ENCODE measurements around the gene CALN1. TPM values are rescaled to one million over a fixed set of nuclear protein-coding genes. Genes with fewer than 3 reads are reported as not detected.

Gene CALN1
- total RNA-seq, 1 experiment from 2014 or later: 0.05 TPM

- ChIA-PET POLR2A (no interaction called here), CTCF (no interaction called here)
- BruUV-seq (replicated peaks): no TSS peak
- H3K36me3 ChIP-seq (ENCODE audit: control insufficient read depth, insufficient read depth, low read length): no peaks in the 10 kb centered on the region
- peaks cover 8% of the 10 kb centered on the region; the same call in 1 of the 2 replicates for H3K27me3 ChIP-seq (ENCODE audit: control insufficient read depth, insufficient read depth, low read length)
- in situ Hi-C loops (cut with HindIII; ENCODE audit: low pct_unique_long_range_greater_than_20kb, low sequenced_read_pairs) (no loop called here), intact Hi-C loops (cut with micrococcal nuclease; ENCODE audit: unreplicated experiment) (no loop called here)
- no peaks in the 10 kb centered on the region for H3K4me1 ChIP-seq (ENCODE audit: control insufficient read depth, insufficient read depth, low read length)
- no peak for DNase-seq (ENCODE audit: low read depth, low spot score)
- H3K9me3 ChIP-seq (ENCODE audit: control insufficient read depth, insufficient read depth, low read depth, low read length): no peaks in the 10 kb centered on the region
- ATAC-seq: no peak
- H3K4me3 ChIP-seq (ENCODE audit: low read depth in 2 of 2, low read length in 2 of 2): no peak overlapping the region
- TF ChIP-seq TCF7L2 (IDR thresholded peaks at IDR 0.05; ENCODE audit: low read depth, low read length): no peak
- TF ChIP-seq SIN3A (IDR thresholded peaks at IDR 0.05; ENCODE audit: borderline replicate concordance, insufficient read depth, low read depth, low read length): no peak
- no peak for TF ChIP-seq CTCF (IDR thresholded peaks at IDR 0.05)
- no peak for TF ChIP-seq REST (IDR thresholded peaks at IDR 0.05; ENCODE audit: insufficient read depth in 1 of 2, low read depth in 2 of 2, low read length in 1 of 2)
- no peak for TF ChIP-seq POLR2AphosphoS5 (IDR thresholded peaks at IDR 0.05; ENCODE audit: low read depth, low read length)
- H3K27ac ChIP-seq (ENCODE audit: low read length): no peak overlapping the region
Observed at GRCh38 chr7:72391821-72392377, 20.2 kb downstream of the CALN1 start.

GRCh38 chr7:72386118-72386517 is 26.0 kb downstream of the CALN1 start:
- Histone ChIP-seq H3K27ac (ENCODE audit: low read length) (no peak overlapping the region), H3K36me3 (ENCODE audit: control insufficient read depth, insufficient read depth, low read length) (no peaks in the 10 kb centered on the region), H3K9me3 (ENCODE audit: control insufficient read depth, insufficient read depth, low read depth, low read length) (no peaks in the 10 kb centered on the region), H3K4me1 (ENCODE audit: control insufficient read depth, insufficient read depth, low read length) (no peaks in the 10 kb centered on the region), H3K27me3 (ENCODE audit: control insufficient read depth, insufficient read depth, low read length) (peaks cover 6% of the 10 kb centered on the region), H3K4me3 (ENCODE audit: low read depth in 2 of 2, low read length in 2 of 2) (no peak overlapping the region)
- ChIA-PET POLR2A (no interaction called here), CTCF (no interaction called here)
- DNase-seq (ENCODE audit: low read depth, low spot score) (no peak), ATAC-seq (no peak)
- in situ Hi-C loops (cut with HindIII; ENCODE audit: low pct_unique_long_range_greater_than_20kb, low sequenced_read_pairs) (no loop called here), intact Hi-C loops (cut with micrococcal nuclease; ENCODE audit: unreplicated experiment) (no loop called here)
- BruUV-seq (replicated peaks): no TSS peak
- TF ChIP-seq REST (IDR thresholded peaks at IDR 0.05; ENCODE audit: insufficient read depth in 1 of 2, low read depth in 2 of 2, low read length in 1 of 2) (no peak), POLR2AphosphoS5 (IDR thresholded peaks at IDR 0.05; ENCODE audit: low read depth, low read length) (no peak), SIN3A (IDR thresholded peaks at IDR 0.05; ENCODE audit: borderline replicate concordance, insufficient read depth, low read depth, low read length) (no peak), CTCF (IDR thresholded peaks at IDR 0.05) (no peak), TCF7L2 (IDR thresholded peaks at IDR 0.05; ENCODE audit: low read depth, low read length) (no peak)

Data from Panc1 (cell line).